Measurements from ENCODE around the gene ARHGEF3.

The ARHGEF3 gene

DNA sequence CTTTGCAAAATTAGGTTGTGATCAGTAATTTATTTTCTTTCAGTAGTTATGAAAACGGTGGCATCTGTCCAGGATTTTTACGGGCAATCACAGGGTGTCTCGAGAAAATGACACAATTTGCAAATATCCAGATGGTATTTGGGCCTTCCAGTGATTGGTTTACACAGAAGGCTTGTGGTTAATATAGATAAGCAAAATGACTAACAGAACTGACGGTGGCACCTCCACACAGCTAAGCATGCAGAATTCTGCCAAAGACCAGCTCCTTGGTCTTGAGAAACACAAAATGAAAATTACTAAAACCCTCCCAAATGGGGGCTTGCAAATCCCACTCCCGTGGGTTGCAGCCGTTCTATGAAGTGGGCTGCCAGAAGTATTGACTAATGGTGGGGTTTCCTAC, 5.5 kb downstream of the ARHGEF3 start:
- no peak for DNase-seq (ENCODE audit: low spot score)

DNA sequence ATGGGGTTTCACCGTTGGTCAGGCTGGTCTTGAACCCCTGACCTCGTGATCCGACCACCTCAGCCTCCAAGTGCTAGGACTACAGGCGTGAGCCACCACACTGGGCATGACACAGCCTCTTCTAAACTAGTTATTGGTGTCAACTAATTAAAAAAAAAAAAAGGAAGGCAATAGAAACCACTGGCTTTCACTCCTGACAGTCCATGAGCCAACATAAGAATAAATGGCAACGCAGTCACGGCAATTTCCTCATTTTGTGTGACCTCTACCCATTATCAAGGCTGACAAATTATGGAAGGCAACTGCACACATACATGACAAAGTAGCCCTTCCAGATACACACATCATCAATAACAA, 5.9 kb downstream of the ARHGEF3 start:
- DNase-seq (ENCODE audit: low spot score): no peak

DNA sequence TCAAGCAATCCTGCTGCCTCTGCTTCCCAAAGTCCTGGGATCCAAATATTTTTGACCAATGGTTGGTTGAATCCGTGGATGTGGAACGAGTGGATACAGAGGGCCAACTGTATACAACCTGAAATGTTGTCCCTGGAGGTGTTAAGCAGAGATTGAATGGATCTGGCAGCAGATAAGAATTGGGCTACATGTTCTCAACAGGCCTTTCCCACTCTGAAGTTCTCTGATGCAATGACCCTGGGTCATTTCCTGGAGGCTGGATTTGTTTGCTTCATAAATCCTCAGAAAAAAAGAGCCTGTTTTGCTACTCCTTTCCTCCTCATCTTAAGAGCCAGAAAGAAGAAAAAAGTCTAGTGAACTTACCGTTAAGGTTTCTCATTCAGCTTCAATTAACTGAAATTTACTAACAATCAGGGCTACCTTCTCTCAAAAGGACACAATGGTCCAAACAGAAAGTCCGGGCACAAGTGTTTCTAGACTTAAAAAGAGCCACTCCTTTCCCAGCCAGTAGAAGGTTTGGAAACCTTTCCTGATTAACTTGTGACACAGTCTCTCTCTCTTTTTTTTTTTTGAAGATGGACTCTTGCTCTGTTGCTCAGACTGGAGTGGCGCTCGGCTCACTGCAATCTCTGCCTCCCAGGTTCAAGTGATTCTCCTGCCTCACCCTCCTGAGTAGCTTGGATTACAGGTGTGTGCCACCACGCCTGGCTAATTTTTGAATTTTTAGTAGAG, 6.5 kb downstream of the ARHGEF3 start:
- no peak for DNase-seq (ENCODE audit: low spot score)

DNA sequence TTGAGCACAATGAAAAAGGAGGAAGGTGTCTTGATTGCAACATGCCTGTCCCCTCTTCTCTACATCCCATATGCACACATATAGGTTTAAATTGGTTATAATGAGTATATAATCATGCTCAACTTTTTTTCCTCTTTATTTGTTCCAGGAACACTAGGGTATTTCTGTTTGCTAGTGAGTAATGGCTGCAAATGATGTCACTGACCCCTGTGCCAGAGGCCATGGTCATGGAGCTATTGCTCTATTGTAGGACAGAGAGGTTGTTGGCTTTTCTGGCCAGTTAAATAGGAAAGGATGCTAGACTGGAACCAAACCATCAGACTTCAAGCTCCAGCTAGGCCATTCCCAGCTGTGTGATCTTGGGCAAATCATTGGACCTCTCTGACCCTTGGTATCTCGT, 9.6 kb downstream of the ARHGEF3 start:
- DNase-seq (ENCODE audit: low spot score): no peak

DNA sequence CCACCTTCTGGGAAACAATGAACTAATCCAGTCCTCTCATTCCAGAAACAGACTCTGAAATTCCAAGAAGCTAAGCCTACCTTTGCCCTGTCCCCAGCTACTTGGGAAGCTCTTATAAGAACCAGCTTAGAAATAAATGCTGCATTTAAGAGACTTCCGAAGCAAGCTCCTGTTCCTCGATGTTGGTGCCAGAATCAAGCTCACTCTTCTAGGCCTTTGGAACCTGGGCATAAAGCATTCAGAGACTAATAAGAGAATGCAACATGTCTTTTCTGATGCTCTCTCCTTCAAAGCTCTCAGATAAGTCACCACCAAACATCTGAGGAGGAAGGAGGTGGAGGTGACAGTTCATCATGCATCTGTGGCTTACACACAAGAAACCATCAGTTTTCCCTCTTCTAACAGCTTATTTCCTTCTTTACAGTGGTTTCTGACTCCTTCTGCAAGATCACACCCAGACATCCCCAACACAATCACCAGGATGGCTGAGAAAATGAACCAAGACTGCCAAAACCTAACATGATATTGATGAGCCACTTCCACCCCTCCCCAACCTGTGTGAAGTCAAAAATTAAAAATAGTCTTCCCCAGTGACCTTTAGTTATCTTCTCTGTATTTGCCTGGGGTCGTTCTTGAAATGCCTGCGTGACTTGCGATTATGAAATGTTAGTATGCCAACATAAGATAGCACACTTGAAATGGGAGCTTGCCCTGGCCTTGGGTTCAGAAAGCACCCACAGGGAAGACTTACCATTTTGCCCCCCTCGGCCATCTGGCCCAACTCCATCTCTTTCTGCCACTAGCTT, 11.5 kb downstream of the ARHGEF3 start:
- no peak for DNase-seq (ENCODE audit: low spot score)

DNA sequence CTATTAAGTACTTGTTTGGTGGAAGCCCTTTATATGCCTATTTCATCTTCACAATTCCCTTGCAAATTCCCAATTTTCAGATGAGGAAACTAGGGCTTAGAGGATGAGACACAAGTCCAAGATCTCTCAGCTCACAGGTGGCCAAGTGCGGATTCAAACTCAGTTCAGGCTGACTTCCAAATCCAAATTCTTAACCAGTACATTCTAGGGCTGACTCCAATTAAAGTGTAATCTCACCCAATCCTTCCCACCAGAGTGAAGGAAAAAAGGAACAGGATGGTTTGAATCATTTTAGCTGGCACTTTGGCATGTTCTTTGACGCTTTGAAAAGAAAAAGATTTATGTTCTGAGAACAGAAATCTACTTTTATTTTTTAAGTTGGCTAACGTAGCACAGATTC, 12.7 kb downstream of the ARHGEF3 start:
- DNase-seq (ENCODE audit: low spot score): no peak

DNA sequence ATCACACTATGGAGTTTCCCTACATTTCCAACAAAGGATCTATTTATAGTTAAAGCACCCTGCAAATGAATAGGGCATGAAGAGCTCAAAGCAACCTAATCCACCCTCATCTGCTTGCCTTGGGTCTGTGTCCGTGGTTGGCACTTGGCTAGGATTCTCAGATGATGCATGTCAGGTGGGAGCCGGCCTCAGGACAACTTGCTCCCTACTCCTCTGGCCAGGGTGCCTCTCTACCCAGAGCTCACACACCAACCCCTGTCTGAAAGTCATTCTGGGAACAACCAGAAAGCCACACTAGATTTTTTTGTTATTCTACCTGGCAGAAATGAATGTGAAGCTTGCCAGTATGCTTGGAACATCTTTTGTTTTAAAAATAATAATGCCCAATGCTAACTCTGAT, 13.2 kb downstream of the ARHGEF3 start:
- no peak for DNase-seq (ENCODE audit: low spot score)

DNA sequence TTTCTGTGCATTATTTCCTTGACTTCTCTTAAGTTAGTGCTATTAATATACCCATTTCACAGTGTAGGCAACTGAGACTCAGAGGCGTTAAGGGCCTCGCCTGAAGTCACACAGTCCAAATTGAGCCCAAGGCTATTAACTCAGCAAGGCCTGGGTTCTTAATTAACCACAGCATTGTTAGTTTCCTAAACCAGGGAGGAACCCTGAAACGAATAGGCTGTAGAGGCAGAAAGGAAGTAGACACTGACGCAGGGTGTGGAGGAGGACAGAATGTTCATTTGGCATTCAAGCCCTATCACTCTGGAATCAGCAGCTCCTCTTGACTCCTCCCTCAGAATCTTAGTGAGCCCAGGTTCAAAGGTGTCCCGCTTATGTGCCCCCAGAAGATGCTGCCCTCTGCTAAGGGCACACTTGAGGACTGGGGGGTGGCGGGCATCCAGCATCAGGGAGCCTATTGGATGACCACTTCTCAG, 13.9 kb downstream of the ARHGEF3 start:
- no peak for DNase-seq (ENCODE audit: low spot score)

DNA sequence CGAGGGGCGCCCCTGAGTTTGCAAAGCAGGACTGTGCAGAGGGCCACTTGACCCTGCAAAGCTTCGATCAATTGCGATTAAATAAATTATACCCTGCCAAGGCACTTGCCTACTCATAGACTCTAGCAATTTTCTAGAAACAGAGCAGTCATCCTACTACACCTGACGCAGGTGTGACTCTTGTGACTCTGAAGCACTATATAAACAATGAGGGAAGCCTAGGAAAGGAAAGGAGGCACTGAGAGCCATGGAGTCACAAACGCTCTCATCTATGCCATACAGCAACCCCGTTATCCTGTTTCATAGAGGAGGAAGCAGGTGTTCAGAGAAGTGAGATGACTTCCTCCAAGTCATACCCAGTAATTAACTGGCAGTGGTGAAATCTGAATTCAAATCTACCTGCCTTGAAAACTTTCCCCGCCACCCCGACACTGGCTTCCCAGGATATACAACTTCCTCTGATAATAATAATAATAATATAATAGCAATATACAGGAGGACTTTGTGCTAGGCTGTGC, 14.4 kb downstream of the ARHGEF3 start:
- no peak for DNase-seq (ENCODE audit: low spot score)

DNA sequence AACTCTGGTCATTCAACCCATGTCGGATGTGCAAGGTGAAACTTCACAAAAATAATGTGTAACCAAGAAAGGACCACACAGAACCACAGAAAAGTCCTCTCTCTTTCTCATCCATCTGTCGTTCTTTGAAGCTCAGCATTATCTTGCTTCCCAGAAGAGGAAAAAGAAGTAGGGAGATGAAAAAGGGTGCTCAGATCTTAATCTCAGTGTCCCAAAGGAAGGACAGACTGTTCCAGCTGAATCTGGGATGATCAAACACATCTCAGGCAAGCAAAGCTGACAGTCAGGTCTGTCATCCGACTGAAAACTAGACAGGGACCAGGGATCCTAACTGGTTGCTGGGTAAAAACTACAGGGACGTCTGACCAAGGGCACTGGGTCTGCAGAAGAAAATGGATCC, 16.2 kb downstream of the ARHGEF3 start:
- no peak for DNase-seq (ENCODE audit: low spot score)

DNA sequence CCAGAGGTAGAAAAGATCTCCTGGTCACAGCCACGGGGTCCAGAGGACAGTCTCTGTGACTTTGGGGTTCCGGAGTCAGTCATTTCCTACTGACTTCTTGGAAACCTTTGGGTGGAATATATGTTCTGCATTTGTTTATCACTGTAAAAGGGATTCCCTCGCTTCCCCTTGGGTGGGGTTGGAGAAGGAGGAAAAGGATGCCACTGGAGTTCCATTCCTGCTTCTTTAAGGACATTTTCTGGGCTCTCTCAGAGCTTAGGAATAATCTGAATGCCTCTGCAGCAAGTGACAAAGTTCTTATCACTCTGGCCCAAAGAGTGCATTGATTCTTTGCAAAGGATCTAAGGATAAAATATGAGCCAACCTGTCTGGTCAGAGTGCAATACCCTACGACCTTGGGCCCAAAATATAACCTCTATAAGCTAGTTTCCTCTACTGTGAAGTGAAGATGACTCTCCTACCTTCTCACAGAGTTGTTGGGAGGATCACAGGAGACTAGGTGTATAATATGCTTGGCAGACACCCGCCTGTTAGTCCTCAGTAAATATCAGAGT, 17.2 kb downstream of the ARHGEF3 start:
- no peak for DNase-seq (ENCODE audit: low spot score)

DNA sequence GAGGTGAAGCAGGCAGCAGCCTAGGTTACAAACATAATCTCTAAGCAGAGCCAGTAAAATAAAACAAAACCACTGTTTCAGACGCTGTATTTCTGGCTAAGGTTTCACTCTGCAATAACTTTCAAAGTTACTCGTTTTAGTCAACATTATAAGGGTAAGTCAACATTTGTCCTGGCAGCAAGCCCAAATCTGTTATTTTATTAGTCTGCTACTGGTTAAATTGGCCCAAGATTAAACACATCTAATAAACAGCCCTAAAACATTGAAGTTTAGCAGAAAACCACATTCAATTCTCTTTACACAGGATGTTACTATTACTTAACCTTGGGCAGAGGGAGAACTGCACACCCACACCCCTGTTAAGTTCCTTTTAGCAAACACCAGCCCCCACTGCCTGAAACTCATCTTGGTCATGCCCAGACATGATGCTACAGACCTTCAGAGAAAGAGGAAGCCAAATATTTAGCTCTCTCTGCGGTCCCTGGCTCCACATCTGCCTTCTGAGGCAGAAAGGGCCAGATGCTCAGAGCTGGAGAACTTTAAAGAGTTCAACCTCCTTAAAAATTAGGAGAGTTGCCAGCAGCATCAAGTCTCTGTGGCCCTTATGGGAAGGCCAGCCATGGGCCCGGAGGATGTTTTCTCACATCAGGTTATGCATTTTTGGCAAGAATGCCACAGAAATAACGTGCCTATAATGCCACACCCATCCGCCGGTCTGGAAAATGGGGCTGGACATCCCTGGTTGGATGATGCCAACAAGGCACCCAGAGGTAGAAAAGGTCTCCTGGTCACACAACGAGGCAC, 17.9 kb downstream of the ARHGEF3 start:
- no peak for DNase-seq (ENCODE audit: low spot score)

DNA sequence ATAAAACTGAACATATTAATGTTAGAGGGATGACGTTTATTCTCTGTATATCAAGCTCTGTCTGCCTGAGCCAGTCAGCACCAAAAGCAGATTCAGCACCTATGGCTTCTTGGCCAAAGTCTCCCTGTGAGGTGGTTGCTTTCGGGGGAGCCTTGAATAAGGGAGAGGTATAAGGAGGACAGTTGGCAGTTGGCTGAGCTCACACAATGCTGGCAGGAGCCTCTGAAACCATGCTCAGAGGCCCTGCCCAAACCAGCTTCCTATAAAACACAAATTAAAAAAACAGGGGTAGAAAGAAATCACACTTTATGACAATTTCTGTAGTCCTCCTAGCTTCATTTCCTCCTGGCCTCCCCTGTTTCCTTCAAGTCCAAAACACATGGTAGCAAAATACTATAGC, 18.8 kb downstream of the ARHGEF3 start:
- DNase-seq (ENCODE audit: low spot score): no peak

DNA sequence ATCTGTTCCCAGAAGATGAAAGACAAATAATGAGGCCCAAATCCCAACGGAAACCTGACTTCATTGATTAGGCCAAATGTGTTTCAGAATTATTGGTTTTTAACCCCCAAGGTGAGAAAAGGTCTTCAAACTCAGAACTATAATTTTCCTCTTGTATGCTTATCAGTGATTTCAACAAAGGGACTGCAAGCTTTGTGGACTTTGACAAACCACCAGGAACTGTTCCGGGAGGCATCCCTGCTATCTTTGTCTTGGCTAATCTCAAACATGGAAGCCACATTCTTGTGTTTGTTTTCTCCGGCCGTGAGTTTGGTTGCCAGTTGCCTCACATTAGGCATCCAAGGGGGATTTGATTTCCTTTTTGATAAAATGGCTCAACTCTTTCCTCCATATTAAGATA, 19.5 kb downstream of the ARHGEF3 start:
- no peak for DNase-seq (ENCODE audit: low spot score)

DNA sequence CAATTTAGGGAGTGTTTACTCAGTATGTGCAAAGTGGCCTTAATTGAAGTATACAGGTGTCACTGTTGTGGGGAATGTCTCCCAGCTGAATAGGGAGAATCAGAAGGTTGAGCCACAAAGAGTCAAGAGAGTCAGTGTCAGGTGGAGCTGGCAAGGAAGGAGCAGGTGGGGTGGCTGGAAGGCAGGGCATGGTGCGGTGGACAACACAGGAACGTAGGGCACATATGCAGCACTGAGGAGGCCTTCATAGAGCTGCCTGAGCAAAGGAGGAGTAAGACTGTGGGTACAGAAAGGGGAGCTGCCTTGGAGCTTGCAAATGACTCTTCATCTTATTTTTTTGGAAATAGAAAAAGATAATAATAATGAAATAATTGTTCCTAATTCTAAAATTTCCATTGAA, 20.0 kb downstream of the ARHGEF3 start:
- DNase-seq (ENCODE audit: low spot score): no peak

DNA sequence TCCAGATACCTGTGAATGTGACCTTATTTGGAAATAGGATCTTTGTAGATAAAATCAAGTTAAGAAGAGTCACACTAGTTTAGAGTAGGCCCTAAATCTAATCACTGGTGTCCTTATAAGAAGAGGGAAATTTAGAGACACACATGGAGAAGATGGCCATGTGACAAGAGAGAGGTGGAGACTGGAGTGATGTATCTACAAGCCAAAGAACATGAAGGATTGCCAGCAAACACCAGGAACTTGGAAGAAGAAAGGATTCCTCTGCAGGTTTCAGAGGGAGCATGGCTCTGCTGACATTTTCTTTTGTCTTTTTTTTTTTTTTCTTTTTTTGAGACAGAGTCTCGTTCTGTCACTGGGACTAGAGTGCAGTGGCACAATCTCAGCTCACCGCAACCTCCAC, 20.8 kb downstream of the ARHGEF3 start:
- peak; percentile 27 for DNase-seq (ENCODE audit: low spot score)

DNA sequence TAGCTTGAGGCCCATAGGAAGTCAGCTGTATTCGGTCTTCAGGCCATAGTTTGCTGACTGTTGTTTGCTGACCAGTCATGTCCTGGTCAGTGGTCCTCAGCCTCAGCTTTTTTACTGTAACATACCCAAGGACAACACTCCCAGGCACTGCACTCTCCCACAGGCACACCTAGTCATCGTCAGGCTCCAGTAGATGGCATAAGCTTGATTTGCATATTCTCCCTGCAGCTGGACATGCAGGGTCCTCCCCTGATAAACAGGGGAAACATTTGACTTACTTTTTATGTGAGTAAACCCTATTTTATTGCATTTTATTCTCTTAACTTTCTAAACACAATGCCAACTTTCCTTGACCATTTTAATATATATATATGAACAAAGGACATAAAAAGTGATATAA, 22.9 kb downstream of the ARHGEF3 start:
- no peak for DNase-seq (ENCODE audit: low spot score)

DNA sequence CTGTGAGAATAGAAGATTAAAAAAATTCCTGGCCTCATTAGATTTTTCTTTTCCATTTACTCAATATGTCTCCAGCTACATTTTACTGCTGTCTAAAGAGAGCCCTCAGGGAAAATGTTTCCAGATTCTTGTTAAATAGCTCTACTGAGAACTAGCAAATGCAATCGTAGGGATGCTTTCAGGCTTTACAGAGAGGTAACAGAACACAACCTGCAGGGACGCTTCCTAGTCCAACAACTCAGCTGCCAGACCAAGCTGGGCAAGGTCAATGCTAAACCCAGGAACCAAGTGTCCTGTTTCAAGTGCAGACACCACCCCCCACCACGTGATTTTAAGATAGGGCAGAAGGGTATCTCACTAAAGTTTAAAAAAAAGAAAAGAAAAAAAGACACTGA, 25.2 kb downstream of the ARHGEF3 start:
- no peak for DNase-seq (ENCODE audit: low spot score)

DNA sequence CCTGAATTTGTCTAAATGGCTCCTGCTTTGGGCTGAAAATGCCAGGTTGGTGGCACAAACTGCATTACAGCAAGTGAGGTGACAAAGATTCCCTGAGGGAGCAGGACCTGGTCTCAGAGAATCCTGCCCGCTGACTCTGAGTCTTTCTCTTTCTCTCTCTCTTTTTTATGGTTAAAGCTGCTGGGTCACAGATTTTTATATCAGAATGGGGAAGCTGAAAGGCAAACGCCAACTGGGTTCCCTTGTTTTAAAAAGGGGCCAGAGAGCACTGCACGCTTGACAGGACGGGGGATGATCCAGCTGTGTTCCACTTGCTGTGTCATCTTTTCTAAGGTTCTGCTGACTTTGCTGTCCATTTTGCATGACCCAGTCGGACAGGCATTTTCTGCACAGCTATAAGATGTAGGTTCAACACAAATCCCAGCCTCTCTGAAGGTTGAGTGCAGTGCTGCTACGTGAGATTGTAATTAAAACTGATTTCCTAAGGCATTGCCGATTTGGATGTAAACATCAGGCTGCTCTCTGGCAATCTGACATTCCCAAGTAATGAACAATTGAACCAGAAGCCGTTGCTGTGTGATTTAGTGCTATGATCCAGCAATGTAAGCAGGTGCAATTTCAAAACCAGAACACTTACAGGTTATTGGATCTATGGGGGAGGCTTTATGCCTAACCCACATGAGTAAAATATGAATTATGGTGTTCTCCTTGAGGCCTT, 25.8 kb downstream of the ARHGEF3 start:
- no peak for DNase-seq (ENCODE audit: low spot score)

DNA sequence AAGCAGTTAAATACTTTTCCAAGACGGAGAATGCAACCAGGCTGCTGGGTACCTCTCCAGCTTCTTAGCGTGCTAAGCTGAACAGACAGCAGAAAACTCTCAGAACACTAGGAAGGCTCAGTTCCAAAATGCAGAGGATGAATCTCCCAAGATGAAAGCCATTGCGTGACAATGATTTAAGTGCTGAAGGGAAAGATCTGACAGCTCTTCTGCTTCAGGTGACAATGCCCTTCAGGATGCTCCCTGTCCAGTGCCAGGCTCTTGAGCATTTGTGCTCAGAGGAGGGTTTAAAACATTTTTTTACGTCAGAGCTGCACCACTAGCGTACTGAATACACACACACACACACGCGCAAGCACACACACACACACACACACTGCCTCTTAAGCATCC, 26.3 kb downstream of the ARHGEF3 start:
- no peak for DNase-seq (ENCODE audit: low spot score)

DNA sequence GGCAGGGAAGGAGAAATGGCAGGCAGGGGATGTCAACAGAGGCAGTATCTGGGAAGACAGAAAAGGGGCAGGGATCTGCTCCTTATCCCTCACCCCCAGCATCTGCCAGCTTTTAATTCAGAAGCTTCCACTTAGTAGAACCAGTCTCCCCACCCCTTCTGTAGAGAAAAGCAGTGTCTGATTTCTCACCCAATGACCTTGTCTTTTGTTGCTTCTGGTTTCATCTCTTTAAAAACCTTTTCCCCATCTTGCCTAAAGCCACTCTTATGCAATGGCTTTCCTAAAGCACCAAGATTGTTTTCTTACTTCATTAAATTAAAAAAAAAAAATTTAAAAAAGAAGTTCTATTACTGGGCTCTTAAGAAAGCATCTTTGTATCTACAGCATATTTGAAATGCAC, 27.8 kb downstream of the ARHGEF3 start:
- no peak for DNase-seq (ENCODE audit: low spot score)

Measured in SK-N-DZ (cell line).